ENCODE results near the gene DENND5A.

GRCh38 chr11:9207229-9207628 lies 57.9 kb downstream of the DENND5A start:
- TF ChIP-seq, protein P1, sequence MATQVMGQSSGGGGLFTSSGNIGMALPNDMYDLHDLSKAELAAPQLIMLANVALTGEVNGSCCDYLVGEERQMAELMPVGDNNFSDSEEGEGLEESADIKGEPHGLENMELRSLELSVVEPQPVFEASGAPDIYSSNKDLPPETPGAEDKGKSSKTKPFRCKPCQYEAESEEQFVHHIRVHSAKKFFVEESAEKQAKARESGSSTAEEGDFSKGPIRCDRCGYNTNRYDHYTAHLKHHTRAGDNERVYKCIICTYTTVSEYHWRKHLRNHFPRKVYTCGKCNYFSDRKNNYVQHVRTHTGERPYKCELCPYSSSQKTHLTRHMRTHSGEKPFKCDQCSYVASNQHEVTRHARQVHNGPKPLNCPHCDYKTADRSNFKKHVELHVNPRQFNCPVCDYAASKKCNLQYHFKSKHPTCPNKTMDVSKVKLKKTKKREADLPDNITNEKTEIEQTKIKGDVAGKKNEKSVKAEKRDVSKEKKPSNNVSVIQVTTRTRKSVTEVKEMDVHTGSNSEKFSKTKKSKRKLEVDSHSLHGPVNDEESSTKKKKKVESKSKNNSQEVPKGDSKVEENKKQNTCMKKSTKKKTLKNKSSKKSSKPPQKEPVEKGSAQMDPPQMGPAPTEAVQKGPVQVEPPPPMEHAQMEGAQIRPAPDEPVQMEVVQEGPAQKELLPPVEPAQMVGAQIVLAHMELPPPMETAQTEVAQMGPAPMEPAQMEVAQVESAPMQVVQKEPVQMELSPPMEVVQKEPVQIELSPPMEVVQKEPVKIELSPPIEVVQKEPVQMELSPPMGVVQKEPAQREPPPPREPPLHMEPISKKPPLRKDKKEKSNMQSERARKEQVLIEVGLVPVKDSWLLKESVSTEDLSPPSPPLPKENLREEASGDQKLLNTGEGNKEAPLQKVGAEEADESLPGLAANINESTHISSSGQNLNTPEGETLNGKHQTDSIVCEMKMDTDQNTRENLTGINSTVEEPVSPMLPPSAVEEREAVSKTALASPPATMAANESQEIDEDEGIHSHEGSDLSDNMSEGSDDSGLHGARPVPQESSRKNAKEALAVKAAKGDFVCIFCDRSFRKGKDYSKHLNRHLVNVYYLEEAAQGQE (IDR thresholded peaks at IDR 0.05): no peak
- TF ChIP-seq CTCF (IDR thresholded peaks at IDR 0.05; ENCODE audit: low read depth, low read length, missing input control) (no peak), FOXA2 (IDR thresholded peaks at IDR 0.05) (no peak), JUND (IDR thresholded peaks at IDR 0.05) (no peak), TAF1 (conservative IDR thresholded peaks at IDR 0.05) (no peak), HNF4G (IDR thresholded peaks at IDR 0.05) (no peak), SP1 (IDR thresholded peaks at IDR 0.05) (no peak), FOXA1 (IDR thresholded peaks at IDR 0.05) (no peak), RXRA (IDR thresholded peaks at IDR 0.05) (no peak), YY1 (IDR thresholded peaks at IDR 0.05) (no peak)
- TF ChIP-seq, protein P2, sequence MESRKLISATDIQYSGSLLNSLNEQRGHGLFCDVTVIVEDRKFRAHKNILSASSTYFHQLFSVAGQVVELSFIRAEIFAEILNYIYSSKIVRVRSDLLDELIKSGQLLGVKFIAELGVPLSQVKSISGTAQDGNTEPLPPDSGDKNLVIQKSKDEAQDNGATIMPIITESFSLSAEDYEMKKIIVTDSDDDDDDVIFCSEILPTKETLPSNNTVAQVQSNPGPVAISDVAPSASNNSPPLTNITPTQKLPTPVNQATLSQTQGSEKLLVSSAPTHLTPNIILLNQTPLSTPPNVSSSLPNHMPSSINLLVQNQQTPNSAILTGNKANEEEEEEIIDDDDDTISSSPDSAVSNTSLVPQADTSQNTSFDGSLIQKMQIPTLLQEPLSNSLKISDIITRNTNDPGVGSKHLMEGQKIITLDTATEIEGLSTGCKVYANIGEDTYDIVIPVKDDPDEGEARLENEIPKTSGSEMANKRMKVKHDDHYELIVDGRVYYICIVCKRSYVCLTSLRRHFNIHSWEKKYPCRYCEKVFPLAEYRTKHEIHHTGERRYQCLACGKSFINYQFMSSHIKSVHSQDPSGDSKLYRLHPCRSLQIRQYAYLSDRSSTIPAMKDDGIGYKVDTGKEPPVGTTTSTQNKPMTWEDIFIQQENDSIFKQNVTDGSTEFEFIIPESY (IDR thresholded peaks at IDR 0.05): no peak

Measured in liver (tissue), 3 donors.